ENCODE data around the gene CLDN19. TPM values are rescaled to one million over a fixed set of nuclear protein-coding genes. Genes with fewer than 3 reads are reported as not detected.

Gene CLDN19
- total and polyA plus RNA-seq, 4 donors = 0.14 to 5.1 TPM; not detected in 2

DNA sequence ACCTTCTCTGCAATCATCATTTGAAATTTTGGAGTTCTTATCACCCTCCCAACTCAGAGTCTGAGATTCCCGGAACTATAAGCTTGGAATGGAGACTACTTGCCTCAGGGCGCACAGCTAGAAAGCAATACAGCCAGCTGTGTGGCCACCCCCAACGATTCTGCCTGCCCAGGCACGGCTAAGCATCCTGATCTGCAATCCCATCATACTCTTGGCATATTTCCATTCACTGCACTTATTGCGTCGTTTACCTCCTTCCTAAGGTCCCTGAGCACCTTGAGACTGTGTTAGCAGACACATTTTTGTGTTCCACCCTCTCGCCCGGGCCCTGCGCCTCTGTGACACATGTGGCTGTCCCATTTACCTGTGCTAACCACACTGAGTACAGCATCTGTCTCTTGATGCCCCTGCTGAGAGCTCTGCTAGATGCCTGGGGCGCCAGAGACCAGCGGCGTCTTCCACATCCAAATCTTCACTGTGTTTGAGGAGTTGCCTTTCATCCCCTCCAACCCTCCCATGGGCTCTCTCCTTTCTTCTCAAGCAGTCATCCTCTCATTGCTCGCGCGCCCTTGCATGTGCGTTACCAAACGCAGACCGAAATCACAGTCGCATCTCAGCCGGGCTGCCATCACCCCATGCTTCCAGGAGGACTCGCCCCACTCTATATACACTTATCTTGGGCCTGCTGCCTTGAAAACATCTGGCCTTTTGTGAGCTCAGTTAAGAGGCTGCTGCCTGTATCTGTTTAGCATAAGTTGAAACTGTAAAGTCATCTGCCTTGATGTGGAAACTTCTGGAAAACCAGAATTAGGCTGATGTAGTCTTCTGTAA lies 3.5 kb upstream of the CLDN19 start:
- 85% methylated on average over 21 of the region's 21 CpGs for WGBS
- peaks cover 2 to 7% (median 5%) of the 10 kb centered on the region in 4 donors for H3K4me1 ChIP-seq (ENCODE audit: control insufficient read depth in 4 of 4, insufficient read depth in 4 of 4, low read length in 3 of 4)
- no peak overlapping the region for H3K9ac ChIP-seq (ENCODE audit: low read depth in 1 of 2, low read length in 2 of 2)
- peaks cover 1 to 26% (median 10%) of the 10 kb centered on the region in 4 donors for H3K36me3 ChIP-seq (ENCODE audit: control insufficient read depth in 4 of 4, insufficient read depth in 3 of 4, low read depth in 1 of 4, low read length in 3 of 4)
- H3K27ac ChIP-seq (ENCODE audit: low read depth in 1 of 2, low read length in 2 of 2) = no peak overlapping the region
- DNase-seq (ENCODE audit: low spot score) = no peak
- no peaks in the 10 kb centered on the region for H3K27me3 ChIP-seq (ENCODE audit: control insufficient read depth in 4 of 4, insufficient read depth in 4 of 4, low read length in 3 of 4)
- no peak for TF ChIP-seq RAD21 (IDR thresholded peaks at IDR 0.05)
- no peak for TF ChIP-seq RXRA (IDR thresholded peaks at IDR 0.05)
- no peak for TF ChIP-seq FOXA2 (IDR thresholded peaks at IDR 0.05)
- no peak for TF ChIP-seq YY1 (IDR thresholded peaks at IDR 0.05)
- TF ChIP-seq, protein P1, sequence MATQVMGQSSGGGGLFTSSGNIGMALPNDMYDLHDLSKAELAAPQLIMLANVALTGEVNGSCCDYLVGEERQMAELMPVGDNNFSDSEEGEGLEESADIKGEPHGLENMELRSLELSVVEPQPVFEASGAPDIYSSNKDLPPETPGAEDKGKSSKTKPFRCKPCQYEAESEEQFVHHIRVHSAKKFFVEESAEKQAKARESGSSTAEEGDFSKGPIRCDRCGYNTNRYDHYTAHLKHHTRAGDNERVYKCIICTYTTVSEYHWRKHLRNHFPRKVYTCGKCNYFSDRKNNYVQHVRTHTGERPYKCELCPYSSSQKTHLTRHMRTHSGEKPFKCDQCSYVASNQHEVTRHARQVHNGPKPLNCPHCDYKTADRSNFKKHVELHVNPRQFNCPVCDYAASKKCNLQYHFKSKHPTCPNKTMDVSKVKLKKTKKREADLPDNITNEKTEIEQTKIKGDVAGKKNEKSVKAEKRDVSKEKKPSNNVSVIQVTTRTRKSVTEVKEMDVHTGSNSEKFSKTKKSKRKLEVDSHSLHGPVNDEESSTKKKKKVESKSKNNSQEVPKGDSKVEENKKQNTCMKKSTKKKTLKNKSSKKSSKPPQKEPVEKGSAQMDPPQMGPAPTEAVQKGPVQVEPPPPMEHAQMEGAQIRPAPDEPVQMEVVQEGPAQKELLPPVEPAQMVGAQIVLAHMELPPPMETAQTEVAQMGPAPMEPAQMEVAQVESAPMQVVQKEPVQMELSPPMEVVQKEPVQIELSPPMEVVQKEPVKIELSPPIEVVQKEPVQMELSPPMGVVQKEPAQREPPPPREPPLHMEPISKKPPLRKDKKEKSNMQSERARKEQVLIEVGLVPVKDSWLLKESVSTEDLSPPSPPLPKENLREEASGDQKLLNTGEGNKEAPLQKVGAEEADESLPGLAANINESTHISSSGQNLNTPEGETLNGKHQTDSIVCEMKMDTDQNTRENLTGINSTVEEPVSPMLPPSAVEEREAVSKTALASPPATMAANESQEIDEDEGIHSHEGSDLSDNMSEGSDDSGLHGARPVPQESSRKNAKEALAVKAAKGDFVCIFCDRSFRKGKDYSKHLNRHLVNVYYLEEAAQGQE (IDR thresholded peaks at IDR 0.05) = no peak
- no peak for TF ChIP-seq NR2F2 (IDR thresholded peaks at IDR 0.05)
- TF ChIP-seq FOXA1 (IDR thresholded peaks at IDR 0.05) = no peak
- TF ChIP-seq, protein P2, sequence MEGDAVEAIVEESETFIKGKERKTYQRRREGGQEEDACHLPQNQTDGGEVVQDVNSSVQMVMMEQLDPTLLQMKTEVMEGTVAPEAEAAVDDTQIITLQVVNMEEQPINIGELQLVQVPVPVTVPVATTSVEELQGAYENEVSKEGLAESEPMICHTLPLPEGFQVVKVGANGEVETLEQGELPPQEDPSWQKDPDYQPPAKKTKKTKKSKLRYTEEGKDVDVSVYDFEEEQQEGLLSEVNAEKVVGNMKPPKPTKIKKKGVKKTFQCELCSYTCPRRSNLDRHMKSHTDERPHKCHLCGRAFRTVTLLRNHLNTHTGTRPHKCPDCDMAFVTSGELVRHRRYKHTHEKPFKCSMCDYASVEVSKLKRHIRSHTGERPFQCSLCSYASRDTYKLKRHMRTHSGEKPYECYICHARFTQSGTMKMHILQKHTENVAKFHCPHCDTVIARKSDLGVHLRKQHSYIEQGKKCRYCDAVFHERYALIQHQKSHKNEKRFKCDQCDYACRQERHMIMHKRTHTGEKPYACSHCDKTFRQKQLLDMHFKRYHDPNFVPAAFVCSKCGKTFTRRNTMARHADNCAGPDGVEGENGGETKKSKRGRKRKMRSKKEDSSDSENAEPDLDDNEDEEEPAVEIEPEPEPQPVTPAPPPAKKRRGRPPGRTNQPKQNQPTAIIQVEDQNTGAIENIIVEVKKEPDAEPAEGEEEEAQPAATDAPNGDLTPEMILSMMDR (IDR thresholded peaks at IDR 0.05; ENCODE audit: low read depth, low read length, missing input control) = no peak
- TF ChIP-seq GABPA (IDR thresholded peaks at IDR 0.05 in 1 of 2, conservative IDR thresholded peaks at IDR 0.05 in 1 of 2) = no peak
- TF ChIP-seq, protein P3, sequence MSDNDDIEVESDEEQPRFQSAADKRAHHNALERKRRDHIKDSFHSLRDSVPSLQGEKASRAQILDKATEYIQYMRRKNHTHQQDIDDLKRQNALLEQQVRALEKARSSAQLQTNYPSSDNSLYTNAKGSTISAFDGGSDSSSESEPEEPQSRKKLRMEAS (IDR thresholded peaks at IDR 0.05) = no peak
- TF ChIP-seq TAF1 (conservative IDR thresholded peaks at IDR 0.05) = no peak
- no peak for TF ChIP-seq HNF4G (IDR thresholded peaks at IDR 0.05)
- no peaks in the 10 kb centered on the region for H3K9me3 ChIP-seq (ENCODE audit: control insufficient read depth in 4 of 4, low read length in 3 of 4)
- H3K4me3 ChIP-seq (ENCODE audit: low read depth in 1 of 3, low read length in 3 of 3) = no peak overlapping the region

DNA sequence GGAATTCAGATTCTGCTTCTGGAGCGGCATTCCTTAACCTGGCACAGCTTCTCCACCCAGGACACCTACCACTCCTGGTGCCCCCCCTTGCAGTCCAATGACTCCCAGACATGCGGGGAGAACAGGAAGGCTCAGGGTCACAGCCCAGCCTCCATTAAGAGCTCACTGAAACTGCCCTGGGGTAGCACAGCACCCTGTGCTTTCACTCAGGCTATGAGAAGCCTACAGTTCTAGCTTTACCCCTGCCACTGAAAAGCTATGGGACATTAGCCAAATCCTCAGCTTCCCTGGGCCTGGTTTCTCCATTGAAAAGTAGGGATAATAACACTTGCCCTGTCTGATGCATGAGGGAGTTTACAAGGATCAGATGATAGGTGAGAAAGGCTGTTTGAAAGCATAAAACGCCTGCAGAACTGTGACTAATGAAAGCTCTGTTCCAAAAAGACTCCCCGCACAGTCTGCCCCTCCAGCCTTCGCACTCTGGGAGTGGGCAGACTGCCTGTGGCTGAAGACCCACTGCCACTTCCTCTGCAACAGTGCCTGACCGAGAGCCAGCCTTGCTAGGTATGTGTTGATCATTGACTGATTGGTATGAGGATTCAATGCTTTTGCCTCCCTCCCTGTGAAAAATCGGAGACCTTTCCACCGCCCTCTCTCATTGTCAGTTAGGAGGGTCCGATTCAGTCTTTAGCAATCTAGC lies 2.7 kb upstream of the CLDN19 start:
- Histone ChIP-seq H3K27ac (ENCODE audit: low read depth in 1 of 2, low read length in 2 of 2) (no peak overlapping the region), H3K9me3 (ENCODE audit: control insufficient read depth in 4 of 4, low read length in 3 of 4) (no peaks in the 10 kb centered on the region), H3K9ac (ENCODE audit: low read depth in 1 of 2, low read length in 2 of 2) (no peak overlapping the region), H3K4me1 (ENCODE audit: control insufficient read depth in 4 of 4, insufficient read depth in 4 of 4, low read length in 3 of 4) (peaks cover 2 to 7% (median 5%) of the 10 kb centered on the region in 4 donors), H3K27me3 (ENCODE audit: control insufficient read depth in 4 of 4, insufficient read depth in 4 of 4, low read length in 3 of 4) (no peaks in the 10 kb centered on the region), H3K36me3 (ENCODE audit: control insufficient read depth in 4 of 4, insufficient read depth in 3 of 4, low read depth in 1 of 4, low read length in 3 of 4) (peaks cover 1 to 19% (median 9%) of the 10 kb centered on the region in 4 donors), H3K4me3 (ENCODE audit: low read depth in 1 of 3, low read length in 3 of 3) (no peak overlapping the region)
- WGBS = 94% methylated on average over 9 of the region's 9 CpGs
- DNase-seq (ENCODE audit: low spot score) = no peak
- TF ChIP-seq, protein P4, sequence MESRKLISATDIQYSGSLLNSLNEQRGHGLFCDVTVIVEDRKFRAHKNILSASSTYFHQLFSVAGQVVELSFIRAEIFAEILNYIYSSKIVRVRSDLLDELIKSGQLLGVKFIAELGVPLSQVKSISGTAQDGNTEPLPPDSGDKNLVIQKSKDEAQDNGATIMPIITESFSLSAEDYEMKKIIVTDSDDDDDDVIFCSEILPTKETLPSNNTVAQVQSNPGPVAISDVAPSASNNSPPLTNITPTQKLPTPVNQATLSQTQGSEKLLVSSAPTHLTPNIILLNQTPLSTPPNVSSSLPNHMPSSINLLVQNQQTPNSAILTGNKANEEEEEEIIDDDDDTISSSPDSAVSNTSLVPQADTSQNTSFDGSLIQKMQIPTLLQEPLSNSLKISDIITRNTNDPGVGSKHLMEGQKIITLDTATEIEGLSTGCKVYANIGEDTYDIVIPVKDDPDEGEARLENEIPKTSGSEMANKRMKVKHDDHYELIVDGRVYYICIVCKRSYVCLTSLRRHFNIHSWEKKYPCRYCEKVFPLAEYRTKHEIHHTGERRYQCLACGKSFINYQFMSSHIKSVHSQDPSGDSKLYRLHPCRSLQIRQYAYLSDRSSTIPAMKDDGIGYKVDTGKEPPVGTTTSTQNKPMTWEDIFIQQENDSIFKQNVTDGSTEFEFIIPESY (IDR thresholded peaks at IDR 0.05) = no peak
- TF ChIP-seq RAD21 (IDR thresholded peaks at IDR 0.05) (no peak), SP1 (IDR thresholded peaks at IDR 0.05) (no peak), RXRA (IDR thresholded peaks at IDR 0.05) (no peak)
- TF ChIP-seq, protein P5, sequence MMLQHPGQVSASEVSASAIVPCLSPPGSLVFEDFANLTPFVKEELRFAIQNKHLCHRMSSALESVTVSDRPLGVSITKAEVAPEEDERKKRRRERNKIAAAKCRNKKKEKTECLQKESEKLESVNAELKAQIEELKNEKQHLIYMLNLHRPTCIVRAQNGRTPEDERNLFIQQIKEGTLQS (IDR thresholded peaks at IDR 0.05) = no peak

Measured in liver (tissue), 9 donors.